ENCODE measurements around the gene CPSF4L. TPM values are rescaled to one million over a fixed set of nuclear protein-coding genes. Genes with fewer than 3 reads are reported as not detected.

The CPSF4L gene
- polyA plus RNA-seq, 1 of the 3 experiments (the other 2 are of a cell fraction): 0.10 TPM

DNA sequence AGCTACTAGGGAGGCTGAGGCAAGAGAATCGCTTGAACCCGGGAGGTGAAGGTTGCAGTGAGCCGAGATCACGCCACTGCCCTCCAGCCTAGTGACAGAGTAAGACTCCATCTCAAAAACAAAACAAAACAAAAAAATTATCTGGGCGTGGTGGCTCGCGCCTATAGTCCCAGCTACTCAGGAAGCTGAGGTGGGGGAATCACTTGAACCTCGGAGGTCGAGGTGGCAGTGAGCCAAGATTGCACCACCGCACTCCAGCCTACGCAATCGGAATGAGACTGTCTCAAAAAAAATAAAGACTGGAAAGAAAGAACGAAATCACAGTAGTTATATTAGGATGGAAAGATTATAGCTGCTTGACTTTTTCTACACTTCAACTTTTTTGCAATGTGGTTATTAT, 49.9 kb downstream of the CPSF4L start:
- no peaks in the 10 kb centered on the region for H3K9me2 ChIP-seq
- no peaks in the 10 kb centered on the region for H3K27me3 ChIP-seq (ENCODE audit: insufficient read depth)
- no peak overlapping the region for H2AFZ ChIP-seq (ENCODE audit: low read depth)
- H3K4me3 ChIP-seq (ENCODE audit: low read depth in 2 of 2, low read length in 1 of 2): no peak overlapping the region
- peaks cover 45 to 56% of the 10 kb centered on the region in 2 experiments for H3K36me3 ChIP-seq (replicated peaks in 1 of 2; ENCODE audit: control insufficient read depth in 1 of 2, insufficient read depth in 2 of 2, low read length in 1 of 2)
- peaks cover 25% of the 10 kb centered on the region for H3F3A ChIP-seq (replicated peaks; ENCODE audit: insufficient read depth)
- no peak overlapping the region for H3K4me2 ChIP-seq
- ChIA-PET CTCF (interaction anchor here (0.8 to 1.4 kb wide), 6 partner anchors 9 to 99 kb away, joined by 3 to 6 read pairs (median 4); no protein-coding TSS in a partner anchor), POLR2A (no interaction called here)
- no peak overlapping the region for H3K9ac ChIP-seq
- H3K4me1 ChIP-seq (ENCODE audit: control insufficient read depth in 1 of 2, insufficient read depth in 2 of 2, low read depth in 1 of 2, low read length in 1 of 2): no peaks in the 10 kb centered on the region
- peaks cover 69% of the 10 kb centered on the region for H3K79me2 ChIP-seq (ENCODE audit: insufficient read depth)
- TF ChIP-seq GATA2 (CRISPR knock-in tag; IDR thresholded peaks at IDR 0.05) (no peak), EZH2phosphoT487 (IDR thresholded peaks at IDR 0.05; ENCODE audit: borderline replicate concordance, low read depth) (no peak), FOXJ3 (CRISPR knock-in tag; IDR thresholded peaks at IDR 0.05) (no peak), NRF1 (IDR thresholded peaks at IDR 0.05; ENCODE audit: low read depth, low read length) (no peak), POLR2AphosphoS5 (IDR thresholded peaks at IDR 0.05; ENCODE audit: low read depth, low read length) (no peak), YY1 (IDR thresholded peaks at IDR 0.05; ENCODE audit: low read depth) (no peak), RXRA (IDR thresholded peaks at IDR 0.05; ENCODE audit: borderline replicate concordance, low read depth) (no peak), EP300 (IDR thresholded peaks at IDR 0.05; ENCODE audit: borderline replicate concordance in 1 of 2, low read depth in 1 of 2, low read length in 1 of 2) (no peak), RCOR1 (IDR thresholded peaks at IDR 0.05; ENCODE audit: low read length) (no peak), CHD2 (IDR thresholded peaks at IDR 0.05; ENCODE audit: low read length, partially characterized antibody) (no peak), TEAD4 (IDR thresholded peaks at IDR 0.05; ENCODE audit: borderline replicate concordance, insufficient read depth) (no peak), JUND (IDR thresholded peaks at IDR 0.05) (no peak), RAD21 (IDR thresholded peaks at IDR 0.05; ENCODE audit: low read length) (no peak), RFX5 (IDR thresholded peaks at IDR 0.05; ENCODE audit: low read length) (no peak)
- TF ChIP-seq, protein P1, sequence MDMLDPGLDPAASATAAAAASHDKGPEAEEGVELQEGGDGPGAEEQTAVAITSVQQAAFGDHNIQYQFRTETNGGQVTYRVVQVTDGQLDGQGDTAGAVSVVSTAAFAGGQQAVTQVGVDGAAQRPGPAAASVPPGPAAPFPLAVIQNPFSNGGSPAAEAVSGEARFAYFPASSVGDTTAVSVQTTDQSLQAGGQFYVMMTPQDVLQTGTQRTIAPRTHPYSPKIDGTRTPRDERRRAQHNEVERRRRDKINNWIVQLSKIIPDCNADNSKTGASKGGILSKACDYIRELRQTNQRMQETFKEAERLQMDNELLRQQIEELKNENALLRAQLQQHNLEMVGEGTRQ (IDR thresholded peaks at IDR 0.05; ENCODE audit: borderline replicate concordance, low read depth, low read length): no peak
- TF ChIP-seq, protein P2, sequence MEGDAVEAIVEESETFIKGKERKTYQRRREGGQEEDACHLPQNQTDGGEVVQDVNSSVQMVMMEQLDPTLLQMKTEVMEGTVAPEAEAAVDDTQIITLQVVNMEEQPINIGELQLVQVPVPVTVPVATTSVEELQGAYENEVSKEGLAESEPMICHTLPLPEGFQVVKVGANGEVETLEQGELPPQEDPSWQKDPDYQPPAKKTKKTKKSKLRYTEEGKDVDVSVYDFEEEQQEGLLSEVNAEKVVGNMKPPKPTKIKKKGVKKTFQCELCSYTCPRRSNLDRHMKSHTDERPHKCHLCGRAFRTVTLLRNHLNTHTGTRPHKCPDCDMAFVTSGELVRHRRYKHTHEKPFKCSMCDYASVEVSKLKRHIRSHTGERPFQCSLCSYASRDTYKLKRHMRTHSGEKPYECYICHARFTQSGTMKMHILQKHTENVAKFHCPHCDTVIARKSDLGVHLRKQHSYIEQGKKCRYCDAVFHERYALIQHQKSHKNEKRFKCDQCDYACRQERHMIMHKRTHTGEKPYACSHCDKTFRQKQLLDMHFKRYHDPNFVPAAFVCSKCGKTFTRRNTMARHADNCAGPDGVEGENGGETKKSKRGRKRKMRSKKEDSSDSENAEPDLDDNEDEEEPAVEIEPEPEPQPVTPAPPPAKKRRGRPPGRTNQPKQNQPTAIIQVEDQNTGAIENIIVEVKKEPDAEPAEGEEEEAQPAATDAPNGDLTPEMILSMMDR (IDR thresholded peaks at IDR 0.05): no peak
- TF ChIP-seq, protein P3, sequence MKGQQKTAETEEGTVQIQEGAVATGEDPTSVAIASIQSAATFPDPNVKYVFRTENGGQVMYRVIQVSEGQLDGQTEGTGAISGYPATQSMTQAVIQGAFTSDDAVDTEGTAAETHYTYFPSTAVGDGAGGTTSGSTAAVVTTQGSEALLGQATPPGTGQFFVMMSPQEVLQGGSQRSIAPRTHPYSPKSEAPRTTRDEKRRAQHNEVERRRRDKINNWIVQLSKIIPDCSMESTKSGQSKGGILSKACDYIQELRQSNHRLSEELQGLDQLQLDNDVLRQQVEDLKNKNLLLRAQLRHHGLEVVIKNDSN (IDR thresholded peaks at IDR 0.05; ENCODE audit: borderline replicate concordance, low read depth): no peak
- TF ChIP-seq, protein P4, sequence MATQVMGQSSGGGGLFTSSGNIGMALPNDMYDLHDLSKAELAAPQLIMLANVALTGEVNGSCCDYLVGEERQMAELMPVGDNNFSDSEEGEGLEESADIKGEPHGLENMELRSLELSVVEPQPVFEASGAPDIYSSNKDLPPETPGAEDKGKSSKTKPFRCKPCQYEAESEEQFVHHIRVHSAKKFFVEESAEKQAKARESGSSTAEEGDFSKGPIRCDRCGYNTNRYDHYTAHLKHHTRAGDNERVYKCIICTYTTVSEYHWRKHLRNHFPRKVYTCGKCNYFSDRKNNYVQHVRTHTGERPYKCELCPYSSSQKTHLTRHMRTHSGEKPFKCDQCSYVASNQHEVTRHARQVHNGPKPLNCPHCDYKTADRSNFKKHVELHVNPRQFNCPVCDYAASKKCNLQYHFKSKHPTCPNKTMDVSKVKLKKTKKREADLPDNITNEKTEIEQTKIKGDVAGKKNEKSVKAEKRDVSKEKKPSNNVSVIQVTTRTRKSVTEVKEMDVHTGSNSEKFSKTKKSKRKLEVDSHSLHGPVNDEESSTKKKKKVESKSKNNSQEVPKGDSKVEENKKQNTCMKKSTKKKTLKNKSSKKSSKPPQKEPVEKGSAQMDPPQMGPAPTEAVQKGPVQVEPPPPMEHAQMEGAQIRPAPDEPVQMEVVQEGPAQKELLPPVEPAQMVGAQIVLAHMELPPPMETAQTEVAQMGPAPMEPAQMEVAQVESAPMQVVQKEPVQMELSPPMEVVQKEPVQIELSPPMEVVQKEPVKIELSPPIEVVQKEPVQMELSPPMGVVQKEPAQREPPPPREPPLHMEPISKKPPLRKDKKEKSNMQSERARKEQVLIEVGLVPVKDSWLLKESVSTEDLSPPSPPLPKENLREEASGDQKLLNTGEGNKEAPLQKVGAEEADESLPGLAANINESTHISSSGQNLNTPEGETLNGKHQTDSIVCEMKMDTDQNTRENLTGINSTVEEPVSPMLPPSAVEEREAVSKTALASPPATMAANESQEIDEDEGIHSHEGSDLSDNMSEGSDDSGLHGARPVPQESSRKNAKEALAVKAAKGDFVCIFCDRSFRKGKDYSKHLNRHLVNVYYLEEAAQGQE (IDR thresholded peaks at IDR 0.05; ENCODE audit: low read depth, low read length): no peak
- DNase-seq: no peak
- H3K27ac ChIP-seq (ENCODE audit: low read depth in 2 of 2, low read length in 1 of 2): no peak overlapping the region
- no peaks in the 10 kb centered on the region for H3K9me3 ChIP-seq
- H4K20me1 ChIP-seq (ENCODE audit: insufficient read depth): peaks cover 16% of the 10 kb centered on the region
- WGBS (ENCODE audit: low lambda C conversion rate): 90% methylated on average over 13 of the region's 13 CpGs
